GM18505 (cell line): ENCODE data around the gene TMEM39B.
"Not testable (repeated sequence)": the region's sequence is repeated elsewhere in the genome, so short reads cannot be mapped to it uniquely, and the experiment has no call there.

Source experiments
- ATAC-seq: cut with Tn5 transposase; IDR thresholded peaks from one replicate; pipeline ENCODE4 v1.9.1; 2021; ENCODE audit not compliant: unreplicated experiment
- POLR2A ChIP-seq: IDR thresholded peaks from 4 replicates; pipeline ENCODE4 v1.6.1; 2011; ENCODE audit warnings: borderline replicate concordance; ENCODE audit not compliant: insufficient read depth, insufficient read length; ENCODE audit errors: extremely low read depth

TMEM39B gene

DNA sequence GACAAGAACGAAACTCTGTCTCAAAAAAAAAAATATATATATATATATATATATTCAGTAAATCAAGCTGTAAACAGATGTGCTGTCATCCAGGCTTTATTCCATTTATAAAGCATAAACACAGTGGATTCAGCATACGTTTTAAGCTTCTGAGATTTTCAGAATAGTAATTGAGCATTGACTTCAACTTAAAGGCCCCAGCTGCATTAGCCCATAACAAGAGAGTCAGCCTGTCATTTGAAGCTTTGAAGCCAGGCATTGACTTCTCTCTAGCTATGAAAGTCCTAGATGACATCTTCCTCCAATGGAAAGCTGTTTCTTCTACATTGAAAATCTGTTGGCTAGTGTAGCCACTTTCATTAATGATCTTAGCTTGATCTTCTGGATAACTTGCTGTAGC is 41.7 kb downstream of the TMEM39B start:
- no peak for ATAC-seq
- no peak for TF ChIP-seq POLR2A

DNA sequence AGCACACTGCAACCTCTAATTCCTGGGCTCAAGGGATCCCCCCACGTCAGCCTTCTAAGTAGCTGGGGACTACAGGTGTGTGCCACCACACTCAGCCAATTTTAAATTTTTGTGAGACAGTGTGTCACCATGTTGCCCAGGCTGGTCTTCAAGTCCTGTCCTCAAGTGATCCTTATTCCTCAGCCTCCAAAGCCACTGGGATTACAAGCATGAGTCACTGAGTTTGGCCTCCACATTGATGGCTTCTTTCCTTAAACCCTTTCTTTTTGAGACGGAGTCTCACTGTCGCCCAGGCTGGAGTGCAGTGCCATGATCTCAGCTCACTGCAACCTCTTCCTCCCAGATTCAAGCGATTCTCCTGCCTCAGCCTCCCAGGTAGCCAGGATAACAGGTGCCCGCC is 42.8 kb downstream of the TMEM39B start:
- TF ChIP-seq POLR2A: no peak
- no peak for ATAC-seq

DNA sequence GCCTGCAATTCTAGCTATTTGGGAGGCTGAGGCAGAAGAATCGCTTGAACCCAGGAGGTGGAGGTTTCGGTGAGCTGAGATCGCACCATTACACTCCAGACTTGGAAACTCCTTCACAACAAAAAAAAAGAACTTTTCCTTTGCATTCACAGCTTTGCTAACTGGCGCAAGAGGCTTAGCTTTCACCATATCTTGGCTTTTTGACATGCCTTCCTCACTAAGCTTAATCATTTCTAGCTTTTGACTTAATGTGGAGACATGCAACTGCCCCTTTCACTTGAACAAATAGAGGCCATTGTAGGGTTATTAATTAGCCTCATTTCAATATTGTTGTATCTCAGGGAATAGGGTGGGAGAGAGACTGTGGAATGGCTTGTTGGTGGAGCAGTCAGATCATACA is 43.8 kb downstream of the TMEM39B start:
- TF ChIP-seq POLR2A: no peak
- no peak for ATAC-seq

GRCh38 chr1:32122151-32122550 is 49.4 kb downstream of the TMEM39B start:
- TF ChIP-seq POLR2A: no peak
- ATAC-seq: no peak

DNA sequence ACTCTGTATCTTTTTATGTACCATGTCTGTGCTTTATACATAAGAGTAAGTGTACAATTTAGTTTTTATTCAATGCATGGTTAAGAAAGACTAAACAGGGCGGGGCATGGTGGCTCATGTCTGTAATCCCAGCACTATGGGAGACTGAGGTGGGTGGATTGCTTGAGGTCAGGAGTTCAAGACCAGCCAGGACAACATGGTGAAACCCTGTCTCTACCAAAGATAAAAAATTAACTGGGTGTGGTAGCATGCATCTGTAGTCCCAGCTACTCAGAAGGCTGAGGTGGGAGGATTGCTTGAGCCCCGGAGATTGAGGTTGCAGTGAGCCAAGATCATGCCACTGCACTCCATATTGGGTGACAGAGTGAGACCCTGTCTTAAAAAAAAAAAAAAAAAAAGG is 50.6 kb downstream of the TMEM39B start:
- ATAC-seq: not testable (repeated sequence)

DNA sequence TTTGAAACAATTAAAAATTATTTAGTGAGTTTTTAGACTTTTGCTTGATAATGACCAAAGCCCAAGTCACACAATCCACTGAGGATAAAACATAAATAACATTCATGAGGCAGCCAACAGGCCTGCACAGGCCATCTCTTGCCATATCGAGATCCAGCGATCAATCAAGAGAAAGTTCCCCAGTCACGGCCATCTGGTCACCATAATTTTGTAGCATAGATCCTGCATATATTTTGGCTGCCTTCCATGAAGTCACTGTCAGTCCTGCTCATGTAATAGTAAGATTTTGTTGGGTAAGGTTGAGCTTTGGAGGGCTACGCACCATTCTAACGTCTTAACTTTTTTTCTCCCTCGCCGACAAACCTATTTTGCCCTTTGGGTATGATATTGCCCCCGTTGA is 52.6 kb downstream of the TMEM39B start:
- TF ChIP-seq POLR2A: no peak
- no peak for ATAC-seq

- no peak for ATAC-seq
- no peak for TF ChIP-seq POLR2A
Observed at GRCh38 chr1:32126770-32127169, 54.0 kb downstream of the TMEM39B start.

DNA sequence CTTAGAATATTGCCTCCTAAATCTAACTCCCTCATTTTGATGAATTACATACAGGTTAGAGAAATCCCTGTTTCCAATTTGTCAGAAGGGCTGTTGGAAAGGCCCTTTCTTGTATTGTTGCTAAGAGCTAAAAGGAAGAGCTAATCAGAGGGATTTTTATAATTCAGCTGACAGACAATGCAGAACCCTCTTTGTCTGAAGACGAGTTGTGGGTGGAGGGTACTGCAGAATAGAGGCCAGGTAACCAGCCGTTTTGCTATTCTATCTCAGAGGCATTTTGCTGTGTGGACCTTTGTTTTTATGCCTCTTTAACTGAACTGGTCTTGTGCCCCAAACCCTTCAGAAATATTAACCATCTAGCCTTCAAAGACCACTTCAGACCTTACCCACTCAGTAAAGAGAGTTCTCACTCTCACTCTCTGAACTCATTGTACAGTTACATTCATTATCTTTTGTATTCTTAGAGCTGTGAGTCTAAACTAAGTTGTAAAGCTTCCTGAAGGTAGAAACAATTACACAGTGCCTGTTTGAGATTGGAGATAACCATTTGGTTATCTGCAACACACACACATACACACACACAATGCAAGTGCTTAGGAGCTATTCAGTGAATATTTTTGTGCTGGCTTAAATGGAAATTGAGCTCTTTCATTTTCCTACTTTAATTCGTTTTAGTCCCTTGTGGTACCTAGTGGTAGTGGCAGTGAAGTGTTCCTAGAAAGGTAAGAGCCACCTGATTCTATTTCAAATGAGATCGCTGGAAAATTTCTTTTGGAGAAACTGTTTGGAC is 54.9 kb downstream of the TMEM39B start:
- no peak for ATAC-seq
- no peak for TF ChIP-seq POLR2A

DNA sequence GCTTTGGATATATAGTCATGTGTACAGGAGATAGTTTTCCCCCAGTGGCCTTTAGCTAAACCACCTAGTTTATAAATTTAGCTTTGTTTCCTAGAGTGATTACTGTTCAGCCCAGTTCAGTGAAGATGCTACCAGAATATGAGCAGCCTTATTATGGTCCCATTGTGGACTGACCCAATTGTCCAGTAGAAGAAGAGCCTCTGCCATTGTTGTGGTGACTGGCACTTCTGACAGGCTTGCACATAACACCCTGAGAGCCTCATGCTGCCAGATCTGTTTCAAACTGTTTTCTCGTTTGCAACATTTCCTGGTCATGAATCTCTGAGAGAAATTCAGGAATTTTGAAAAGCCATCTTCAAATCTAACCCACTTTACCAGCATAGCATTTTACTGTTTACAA is 55.7 kb downstream of the TMEM39B start:
- TF ChIP-seq POLR2A: no peak
- no peak for ATAC-seq

GRCh38 chr1:32128964-32129363 is 56.2 kb downstream of the TMEM39B start:
- ATAC-seq: no peak
- TF ChIP-seq POLR2A: no peak

- not testable (repeated sequence) for ATAC-seq
Observed at GRCh38 chr1:32133950-32134280, 61.2 kb downstream of the TMEM39B start.

GRCh38 chr1:32137111-32137510 is 64.4 kb downstream of the TMEM39B start:
- no peak for ATAC-seq
- TF ChIP-seq POLR2A: no peak

- no peak for ATAC-seq
Observed at GRCh38 chr1:32138965-32139364, 66.2 kb downstream of the TMEM39B start.

DNA sequence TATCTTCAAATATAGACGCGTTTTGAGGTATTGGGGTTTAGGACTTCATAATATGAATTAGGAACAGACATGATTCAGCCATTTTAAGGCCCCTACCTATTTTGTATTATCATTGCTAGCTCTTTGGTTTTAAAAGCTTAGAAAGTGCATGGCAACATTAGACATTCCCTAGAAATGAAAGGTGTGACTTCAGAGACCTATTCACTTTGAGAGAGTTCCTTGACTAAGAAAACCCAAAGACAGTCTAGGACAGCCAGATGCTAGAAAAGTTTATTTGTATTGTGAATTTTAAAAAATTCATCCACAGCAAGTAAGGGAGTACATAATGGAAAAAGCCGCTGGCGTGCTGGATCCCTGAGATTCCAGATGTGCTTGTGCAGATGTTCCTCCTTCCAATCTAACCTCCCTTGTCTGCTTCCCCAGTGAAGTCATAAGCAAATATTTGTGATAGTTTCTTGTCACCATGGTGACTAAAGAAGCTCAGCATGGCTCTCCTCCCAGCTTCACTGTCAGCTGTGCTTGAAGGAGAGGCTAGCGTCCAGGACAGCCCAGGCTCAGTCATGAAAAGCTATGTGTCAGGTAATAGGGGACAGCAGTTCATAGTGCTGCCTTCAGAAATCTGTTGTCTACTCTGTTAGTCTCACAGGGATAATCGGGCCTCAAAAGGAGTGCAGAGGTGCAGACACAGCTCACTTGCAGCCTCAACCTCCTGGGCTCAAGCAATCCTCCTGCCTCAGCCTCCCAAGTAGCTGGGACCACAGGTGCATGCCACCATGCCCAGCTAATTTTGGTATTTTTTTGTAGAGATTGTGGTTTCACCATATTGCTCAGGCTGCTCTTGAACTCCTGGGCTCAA is 69.9 kb downstream of the TMEM39B start:
- no peak for ATAC-seq
- no peak for TF ChIP-seq POLR2A

More at GRCh38 chr1:32138965-32139364, 66.2 kb downstream of the TMEM39B start:
- TF ChIP-seq POLR2A: no peak

GRCh38 chr1:32143302-32143695 is 70.6 kb downstream of the TMEM39B start:
- ATAC-seq: not testable (repeated sequence)
